Mononuclear cell (primary cell): ENCODE results near the gene FAM83G. TPM values are rescaled to one million over a fixed set of nuclear protein-coding genes. Genes with fewer than 3 reads are reported as not detected.
A peak's percentile ranks its signal among the peaks of the same experiment; 100 is the strongest.

Experiments
- H3K27me3 ChIP-seq: 2 replicates; pipeline ENCODE4 v1.6.0; 2011; ENCODE audit warnings: low read length, control low read depth; ENCODE audit not compliant: insufficient read depth
- H3K4me1 ChIP-seq: 2 replicates; pipeline ENCODE4 v1.5.1; 2011; ENCODE audit warnings: mild to moderate bottlenecking, low read length, control low read depth; ENCODE audit not compliant: insufficient read depth
- H3K4me3 ChIP-seq: 2 replicates; pipeline ENCODE4 v1.5.1; 2011; ENCODE audit warnings: mild to moderate bottlenecking, low read length, moderate library complexity
- H3K9me3 ChIP-seq: 2 replicates; pipeline ENCODE4 v1.5.1; 2011; ENCODE audit warnings: low read depth, mild to moderate bottlenecking, control low read depth, low read length
- total RNA-seq: library from RNA; depleted of rRNA; stranded (reverse); fragments of >200 nt; gene quantifications from one replicate; pipeline ENCODE4 v1.2.3, GENCODE V29; 2012

The FAM83G gene
- total RNA-seq, 1 donor = 3.0 TPM

- H3K9me3 ChIP-seq = no peaks in the 10 kb centered on the region
- H3K27me3 ChIP-seq = no peaks in the 10 kb centered on the region
- peaks cover 29% of the 10 kb centered on the region for H3K4me1 ChIP-seq
- H3K4me3 ChIP-seq = peak overlapping the region; percentile 51
Observed at GRCh38 chr17:19003543-19004420, 782 bp downstream of the FAM83G start.

- Histone ChIP-seq H3K27me3 (no peaks in the 10 kb centered on the region), H3K4me3 (no peak overlapping the region), H3K9me3 (no peaks in the 10 kb centered on the region), H3K4me1 (peaks cover 29% of the 10 kb centered on the region)
Observed at GRCh38 chr17:19002805-19003542, 1.6 kb downstream of the FAM83G start.

GRCh38 chr17:19001907-19002590 is 2.5 kb downstream of the FAM83G start:
- Histone ChIP-seq H3K27me3 (no peaks in the 10 kb centered on the region), H3K4me1 (peaks cover 29% of the 10 kb centered on the region), H3K9me3 (no peaks in the 10 kb centered on the region), H3K4me3 (no peak overlapping the region)

GRCh38 chr17:19000531-19001325 is 3.8 kb downstream of the FAM83G start:
- Histone ChIP-seq H3K27me3 (no peaks in the 10 kb centered on the region), H3K4me1 (peaks cover 29% of the 10 kb centered on the region), H3K9me3 (no peaks in the 10 kb centered on the region), H3K4me3 (no peak overlapping the region)

- Histone ChIP-seq H3K27me3 (no peaks in the 10 kb centered on the region), H3K4me1 (peaks cover 26% of the 10 kb centered on the region), H3K4me3 (no peak overlapping the region), H3K9me3 (no peaks in the 10 kb centered on the region)
Observed at GRCh38 chr17:18999911-19000310, 4.7 kb downstream of the FAM83G start.

- Histone ChIP-seq H3K9me3 (no peaks in the 10 kb centered on the region), H3K4me3 (no peak overlapping the region), H3K4me1 (peaks cover 23% of the 10 kb centered on the region), H3K27me3 (no peaks in the 10 kb centered on the region)
Observed at GRCh38 chr17:18999394-18999793, 5.2 kb downstream of the FAM83G start.

GRCh38 chr17:18997650-18998196 is 6.8 kb downstream of the FAM83G start:
- Histone ChIP-seq H3K4me1 (peaks cover 23% of the 10 kb centered on the region), H3K9me3 (no peaks in the 10 kb centered on the region), H3K27me3 (no peaks in the 10 kb centered on the region), H3K4me3 (no peak overlapping the region)

GRCh38 chr17:18996458-18996857 is 8.1 kb downstream of the FAM83G start:
- Histone ChIP-seq H3K9me3 (no peaks in the 10 kb centered on the region), H3K4me1 (peaks cover 16% of the 10 kb centered on the region), H3K27me3 (no peaks in the 10 kb centered on the region), H3K4me3 (no peak overlapping the region)

GRCh38 chr17:18995220-18995619 is 9.3 kb downstream of the FAM83G start:
- Histone ChIP-seq H3K9me3 (no peaks in the 10 kb centered on the region), H3K4me3 (no peak overlapping the region), H3K4me1 (peaks cover 16% of the 10 kb centered on the region), H3K27me3 (no peaks in the 10 kb centered on the region)

GRCh38 chr17:18994631-18995030 is 9.9 kb downstream of the FAM83G start:
- Histone ChIP-seq H3K27me3 (no peaks in the 10 kb centered on the region), H3K9me3 (no peaks in the 10 kb centered on the region), H3K4me3 (no peak overlapping the region), H3K4me1 (peaks cover 16% of the 10 kb centered on the region)

- peaks cover 16% of the 10 kb centered on the region for H3K4me1 ChIP-seq
- no peaks in the 10 kb centered on the region for H3K27me3 ChIP-seq
- no peaks in the 10 kb centered on the region for H3K9me3 ChIP-seq
- H3K4me3 ChIP-seq = no peak overlapping the region
Observed at GRCh38 chr17:18993905-18994526, 10.5 kb downstream of the FAM83G start.

- Histone ChIP-seq H3K4me3 (no peak overlapping the region), H3K27me3 (no peaks in the 10 kb centered on the region), H3K4me1 (peaks cover 16% of the 10 kb centered on the region), H3K9me3 (no peaks in the 10 kb centered on the region)
Observed at GRCh38 chr17:18992454-18993130, 12.0 kb downstream of the FAM83G start.

GRCh38 chr17:18991531-18992315 is 12.8 kb downstream of the FAM83G start:
- Histone ChIP-seq H3K9me3 (no peaks in the 10 kb centered on the region), H3K4me3 (no peak overlapping the region), H3K4me1 (peaks cover 16% of the 10 kb centered on the region), H3K27me3 (no peaks in the 10 kb centered on the region)
